ENCODE data around the gene AADAC. TPM values are rescaled to one million over a fixed set of nuclear protein-coding genes. Genes with fewer than 3 reads are reported as not detected.

Gene AADAC
- total and polyA plus RNA-seq, 4 donors = 4.4 to 33.3 (median 8.2) TPM

- Histone ChIP-seq H3K4me3 (no peak overlapping the region), H3K9ac (ENCODE audit: insufficient read depth in 1 of 2, low read length in 2 of 2) (no peak overlapping the region), H3K9me3 (ENCODE audit: control insufficient read depth in 4 of 4, insufficient read depth in 3 of 4, low read length in 3 of 4) (no peaks in the 10 kb centered on the region), H3K4me1 (ENCODE audit: control insufficient read depth in 5 of 5, insufficient read depth in 5 of 5, low read length in 5 of 5) (no peaks in the 10 kb centered on the region), H3K36me3 (ENCODE audit: control insufficient read depth in 4 of 4, insufficient read depth in 4 of 4, low read length in 4 of 4) (no peaks in the 10 kb centered on the region), H3K27me3 (ENCODE audit: control insufficient read depth in 3 of 3, insufficient read depth in 3 of 3, low read length in 2 of 3) (no peaks in the 10 kb centered on the region), H3K27ac (ENCODE audit: low read depth in 1 of 2, low read length in 1 of 2) (no peak overlapping the region)
- ATAC-seq (ENCODE audit: insufficient read depth, low FRiP score) = no peak
- no peak for TF ChIP-seq CTCF (IDR thresholded peaks at IDR 0.05; ENCODE audit: control extremely low read depth, extremely low read depth)
- DNase-seq = no peak
- whole genome bisulfite sequencing, 2 donors = 96 to 97% methylated on average over 3 of the region's 3 CpGs
Measured at GRCh38 chr3:151856118-151856517, 42.2 kb downstream of the AADAC start.

GRCh38 chr3:151856641-151857040 lies 42.7 kb downstream of the AADAC start:
- Histone ChIP-seq H3K4me3 (no peak overlapping the region), H3K9ac (ENCODE audit: insufficient read depth in 1 of 2, low read length in 2 of 2) (no peak overlapping the region), H3K4me1 (ENCODE audit: control insufficient read depth in 5 of 5, insufficient read depth in 5 of 5, low read length in 5 of 5) (no peaks in the 10 kb centered on the region), H3K27me3 (ENCODE audit: control insufficient read depth in 3 of 3, insufficient read depth in 3 of 3, low read length in 2 of 3) (no peaks in the 10 kb centered on the region), H3K27ac (ENCODE audit: low read depth in 1 of 2, low read length in 1 of 2) (no peak overlapping the region), H3K9me3 (ENCODE audit: control insufficient read depth in 4 of 4, insufficient read depth in 3 of 4, low read length in 3 of 4) (no peaks in the 10 kb centered on the region), H3K36me3 (ENCODE audit: control insufficient read depth in 4 of 4, insufficient read depth in 4 of 4, low read length in 4 of 4) (no peaks in the 10 kb centered on the region)
- WGBS, 2 donors = 95% methylated on average over 2 of the region's 2 CpGs
- no peak for TF ChIP-seq CTCF (IDR thresholded peaks at IDR 0.05; ENCODE audit: control extremely low read depth, extremely low read depth)
- no peak for DNase-seq
- ATAC-seq (ENCODE audit: insufficient read depth, low FRiP score) = no peak

GRCh38 chr3:151859233-151859673 lies 45.3 kb downstream of the AADAC start:
- Histone ChIP-seq H3K27ac (ENCODE audit: low read depth in 1 of 2, low read length in 1 of 2) (no peak overlapping the region), H3K4me3 (no peak overlapping the region), H3K36me3 (ENCODE audit: control insufficient read depth in 4 of 4, insufficient read depth in 4 of 4, low read length in 4 of 4) (no peaks in the 10 kb centered on the region), H3K9ac (ENCODE audit: insufficient read depth in 1 of 2, low read length in 2 of 2) (no peak overlapping the region), H3K9me3 (ENCODE audit: control insufficient read depth in 4 of 4, insufficient read depth in 3 of 4, low read length in 3 of 4) (no peaks in the 10 kb centered on the region), H3K27me3 (ENCODE audit: control insufficient read depth in 3 of 3, insufficient read depth in 3 of 3, low read length in 2 of 3) (no peaks in the 10 kb centered on the region), H3K4me1 (ENCODE audit: control insufficient read depth in 5 of 5, insufficient read depth in 5 of 5, low read length in 5 of 5) (no peaks in the 10 kb centered on the region)
- WGBS, 2 donors = 79 to 81% methylated on average over 2 of the region's 2 CpGs
- TF ChIP-seq CTCF (IDR thresholded peaks at IDR 0.05; ENCODE audit: control extremely low read depth, extremely low read depth) = no peak
- ATAC-seq (ENCODE audit: insufficient read depth, low FRiP score) (no peak), DNase-seq (no peak)

GRCh38 chr3:151859905-151860304 lies 46.0 kb downstream of the AADAC start:
- Histone ChIP-seq H3K36me3 (ENCODE audit: control insufficient read depth in 4 of 4, insufficient read depth in 4 of 4, low read length in 4 of 4) (no peaks in the 10 kb centered on the region), H3K9me3 (ENCODE audit: control insufficient read depth in 4 of 4, insufficient read depth in 3 of 4, low read length in 3 of 4) (no peaks in the 10 kb centered on the region), H3K27ac (ENCODE audit: low read depth in 1 of 2, low read length in 1 of 2) (no peak overlapping the region), H3K27me3 (ENCODE audit: control insufficient read depth in 3 of 3, insufficient read depth in 3 of 3, low read length in 2 of 3) (no peaks in the 10 kb centered on the region), H3K9ac (ENCODE audit: insufficient read depth in 1 of 2, low read length in 2 of 2) (no peak overlapping the region), H3K4me1 (ENCODE audit: control insufficient read depth in 5 of 5, insufficient read depth in 5 of 5, low read length in 5 of 5) (peaks cover 0 to 2% (median 0%) of the 10 kb centered on the region in 5 donors), H3K4me3 (no peak overlapping the region)
- DNase-seq (no peak), ATAC-seq (ENCODE audit: insufficient read depth, low FRiP score) (no peak)
- no peak for TF ChIP-seq CTCF (IDR thresholded peaks at IDR 0.05; ENCODE audit: control extremely low read depth, extremely low read depth)

Measured in lung (tissue), 12 donors.